IMR-90 (cell line): ENCODE results near the gene MATK. TPM values are rescaled to one million over a fixed set of nuclear protein-coding genes. Genes with fewer than 3 reads are reported as not detected.

Experiments
- ATAC-seq: fragments of 200-7000 bp; cut with Tn5 transposase; 2 replicates; pipeline ENCODE4 v1.9.1; 2020; ENCODE audit warnings: low read depth, mild to moderate bottlenecking, moderate library complexity
- BruUV-seq: library from RNA; stranded (reverse); fragments of 400-500 nt; replicated peaks from 2 replicates; lab custom pipeline; 2021; lab: Mats Ljungman, UMichigan
- CTCF ChIA-PET: fragments of 300-600 bp; formaldehyde crosslinking; extraction: SDS; loops from one replicate; lab custom pipeline; 2021; ENCODE audit warnings: antibody characterized with exemption; lab: Yijun Ruan, JAX
- POLR2A ChIA-PET: fragments of 300-600 bp; sonication (Branson Sonifier 250); formaldehyde crosslinking; loops from one replicate; lab custom pipeline; 2022; ENCODE audit warnings: antibody characterized with exemption; ENCODE audit not compliant: unreplicated experiment; lab: Charles Lee
- DNase-seq: peaks from one replicate; pipeline ENCODE4 v3.0.0; 2013
- H2AFZ ChIP-seq: replicated peaks from 2 replicates; pipeline ENCODE3; 2013; ENCODE audit warnings: low read length, mild to moderate bottlenecking; ENCODE audit not compliant: poor library complexity
- H2AK5ac ChIP-seq: 2 replicates; pipeline ENCODE4 v1.6.1; 2013; ENCODE audit warnings: low read depth, low read length, inconsistent platforms
- H2AK9ac ChIP-seq: replicated peaks from 2 replicates; pipeline ENCODE3; 2013; ENCODE audit warnings: mild to moderate bottlenecking, low read depth, low read length, moderate library complexity; ENCODE audit not compliant: poor library complexity
- H2BK120ac ChIP-seq: 2 replicates; pipeline ENCODE4 v1.6.1; 2013; ENCODE audit warnings: low read depth, low read length, inconsistent platforms
- H2BK15ac ChIP-seq: 3 replicates; pipeline ENCODE4 v1.6.1; 2013; ENCODE audit warnings: low read depth, low read length, inconsistent platforms
- H2BK20ac ChIP-seq: 2 replicates; pipeline ENCODE4 v1.6.1; 2013; ENCODE audit warnings: low read depth, mild to moderate bottlenecking, inconsistent platforms, low read length, moderate library complexity
- H2BK5ac ChIP-seq: 2 replicates; pipeline ENCODE4 v1.6.1; 2013; ENCODE audit warnings: mild to moderate bottlenecking, low read depth, low read length, inconsistent platforms; ENCODE audit not compliant: poor library complexity, severe bottlenecking
- H3K14ac ChIP-seq: replicated peaks from 2 replicates; pipeline ENCODE4 v1.6.1; 2013; ENCODE audit warnings: low read depth, low read length, inconsistent platforms
- H3K18ac ChIP-seq: 2 replicates; pipeline ENCODE4 v1.6.1; 2013; ENCODE audit warnings: low read depth, low read length, control low read depth
- H3K23ac ChIP-seq: 2 replicates; pipeline ENCODE4 v1.6.1; 2013; ENCODE audit warnings: low read depth, low read length, inconsistent platforms
- H3K27ac ChIP-seq: 2 replicates; pipeline ENCODE4 v1.5.1; 2013; ENCODE audit warnings: mild to moderate bottlenecking, control low read depth, low read length; ENCODE audit not compliant: insufficient read depth
- H3K27me3 ChIP-seq: 2 replicates; pipeline ENCODE4 v1.6.1; 2013; ENCODE audit warnings: low read length; ENCODE audit not compliant: control insufficient read depth, insufficient read depth
- H3K36me3 ChIP-seq: 2 replicates; pipeline ENCODE4 v1.6.1; 2013; ENCODE audit warnings: low read length, mixed read lengths; ENCODE audit not compliant: control insufficient read depth, insufficient read depth
- H3K4ac ChIP-seq: 2 replicates; pipeline ENCODE4 v1.6.1; 2013; ENCODE audit warnings: low read depth, low read length, inconsistent platforms
- H3K4me1 ChIP-seq: 2 replicates; pipeline ENCODE4 v1.6.1; 2013; ENCODE audit warnings: low read length, mixed read lengths; ENCODE audit not compliant: control insufficient read depth, insufficient read depth
- H3K4me2 ChIP-seq: 2 replicates; pipeline ENCODE4 v1.6.1; 2013; ENCODE audit warnings: low read depth, mild to moderate bottlenecking, control low read depth, low read length, moderate library complexity
- H3K4me3 ChIP-seq: 2 replicates; pipeline ENCODE4 v1.5.1; 2013; ENCODE audit warnings: low read depth, mild to moderate bottlenecking, control low read depth, low read length, moderate library complexity; ENCODE audit not compliant: insufficient read depth
- H3K56ac ChIP-seq: 2 replicates; pipeline ENCODE4 v1.6.1; 2013; ENCODE audit warnings: low read length, inconsistent platforms; ENCODE audit not compliant: insufficient read depth; ENCODE audit errors: extremely low read depth
- H3K79me1 ChIP-seq, 2 experiments: 2 replicates each; pipeline ENCODE4 v1.6.1; 2013; ENCODE audit warnings: low read length in 2 of 2, inconsistent platforms in 1 of 2, low read depth in 1 of 2
- H3K9ac ChIP-seq: 2 replicates; pipeline ENCODE4 v1.6.1; 2013; ENCODE audit warnings: low read depth, low read length, control low read depth
- H3K9me1 ChIP-seq: 2 replicates; pipeline ENCODE4 v1.6.1; 2013; ENCODE audit warnings: low read length, inconsistent platforms; ENCODE audit not compliant: insufficient read depth
- H3K9me3 ChIP-seq: 2 replicates; pipeline ENCODE4 v1.6.1; 2013; ENCODE audit warnings: low read length; ENCODE audit not compliant: control insufficient read depth, insufficient read depth
- H4K20me1 ChIP-seq: 2 replicates; pipeline ENCODE4 v1.6.1; 2013; ENCODE audit warnings: low read length, inconsistent platforms; ENCODE audit not compliant: insufficient read depth
- H4K5ac ChIP-seq: 2 replicates; pipeline ENCODE4 v1.6.1; 2013; ENCODE audit warnings: mild to moderate bottlenecking, low read depth, low read length, control low read depth
- H4K8ac ChIP-seq, 2 experiments: 2 replicates each; pipeline ENCODE4 v1.6.1; 2013; ENCODE audit warnings: low read depth in 2 of 2, low read length in 2 of 2, control low read depth in 1 of 2, inconsistent platforms in 1 of 2
- H4K91ac ChIP-seq: 2 replicates; pipeline ENCODE4 v1.6.1; 2013; ENCODE audit warnings: low read depth, low read length, inconsistent platforms; ENCODE audit not compliant: insufficient read depth
- BHLHE40 ChIP-seq: fragments of 150-350 bp; IDR thresholded peaks from 2 replicates; pipeline ENCODE4 v1.6.1; 2016; ENCODE audit warnings: mild to moderate bottlenecking, low read depth, low read length
- CEBPB ChIP-seq: IDR thresholded peaks from 2 replicates; pipeline ENCODE4 v1.6.1; 2012; ENCODE audit warnings: low read depth, low read length, improper control_type of control experiment
- CHD1 ChIP-seq: IDR thresholded peaks from 2 replicates; pipeline ENCODE4 v1.6.1; 2012; ENCODE audit warnings: low read depth, low read length, improper control_type of control experiment
- FOS ChIP-seq: fragments of 150-350 bp; IDR thresholded peaks from 2 replicates; pipeline ENCODE4 v1.6.1; 2016; ENCODE audit warnings: low read depth, low read length
- MAFK ChIP-seq: IDR thresholded peaks from 2 replicates; pipeline ENCODE4 v1.6.1; 2012; ENCODE audit warnings: low read depth, low read length, improper control_type of control experiment
- MAZ ChIP-seq: IDR thresholded peaks from 2 replicates; pipeline ENCODE4 v1.6.1; 2012; ENCODE audit warnings: low read depth, mild to moderate bottlenecking, low read length, improper control_type of control experiment, moderate library complexity, borderline replicate concordance
- MXI1 ChIP-seq: IDR thresholded peaks from 2 replicates; pipeline ENCODE4 v1.6.1; 2012; ENCODE audit warnings: low read depth, mild to moderate bottlenecking, low read length, moderate library complexity, borderline replicate concordance
- NFE2L2 ChIP-seq: fragments of 150-350 bp; IDR thresholded peaks from 2 replicates; pipeline ENCODE4 v1.6.1; 2016; ENCODE audit warnings: low read depth, mild to moderate bottlenecking, low read length
- POLR2A ChIP-seq: IDR thresholded peaks from 2 replicates; pipeline ENCODE4 v1.6.1; 2012; ENCODE audit warnings: mild to moderate bottlenecking, low read depth, low read length
- RAD21 ChIP-seq: IDR thresholded peaks from 2 replicates; pipeline ENCODE4 v1.6.1; 2012; ENCODE audit warnings: low read length, improper control_type of control experiment
- RCOR1 ChIP-seq: IDR thresholded peaks from 2 replicates; pipeline ENCODE4 v1.6.1; 2012; ENCODE audit warnings: mild to moderate bottlenecking, low read length, improper control_type of control experiment; ENCODE audit not compliant: insufficient replicate concordance
- RFX5 ChIP-seq: IDR thresholded peaks from 2 replicates; pipeline ENCODE4 v1.8.0; 2012; ENCODE audit warnings: low read depth, mild to moderate bottlenecking, low read length, moderate library complexity
- SMC3 ChIP-seq: fragments of 150-350 bp; IDR thresholded peaks from 2 replicates; pipeline ENCODE4 v1.6.1; 2016; ENCODE audit warnings: low read depth, mild to moderate bottlenecking, antibody characterized with exemption, low read length, moderate library complexity
- WGBS, 2 experiments: methylation state at CpG; one replicate each; pipeline versions ENCODE4 v1.1.5 to v1.1.7; 2013; ENCODE audit warnings: missing lambda C conversion rate in 2 of 2; ENCODE audit not compliant: insufficient read length in 1 of 2; ENCODE audit errors: extremely low coverage in 2 of 2; 5-methylcytosine and 5-hydroxymethylcytosine counted together
- dilution Hi-C: fragments of 300-500 bp; cut with HindIII; formaldehyde crosslinking; loops from one replicate; pipeline ENCODE4 v1.14.3; 2018; ENCODE audit warnings: low sequenced_read_pairs; ENCODE audit not compliant: unreplicated experiment
- in situ Hi-C: fragments of 300-500 bp; cut with MboI; formaldehyde crosslinking; loops from 3 replicates; pipeline ENCODE4 v1.14.3; 2019; ENCODE audit warnings: low sequenced_read_pairs, inconsistent platforms, mixed read lengths
- intact Hi-C: fragments of 100-400 bp; cut with micrococcal nuclease; formaldehyde crosslinking; loops from 2 replicates; pipeline ENCODE4 v1.10.0; 2022
- polyA plus RNA-seq, 3 experiments: library from polyadenylated mRNA; depleted of rRNA; stranded (reverse); fragments of >200 nt; gene quantifications; 2 replicates each; pipeline ENCODE4 v1.2.3, GENCODE V29; 2012; ENCODE audit warnings: low replicate concordance in 1 of 3
- total RNA-seq: library from RNA; depleted of rRNA; stranded (reverse); fragments of >200 nt; gene quantifications from 2 replicates; pipeline ENCODE4 v1.2.3, GENCODE V29; 2012
- TF ChIP-seq, protein P1 (sequence below): fragments of 150-350 bp; IDR thresholded peaks from 2 replicates; pipeline ENCODE4 v1.6.1; 2017; ENCODE audit warnings: mild to moderate bottlenecking, antibody characterized with exemption, low read length, low read depth
- TF ChIP-seq, protein P2 (sequence below): fragments of 150-350 bp; IDR thresholded peaks from 2 replicates; pipeline ENCODE4 v1.6.1; 2016; ENCODE audit warnings: low read depth, mild to moderate bottlenecking, low read length, moderate library complexity, borderline replicate concordance
- TF ChIP-seq, protein P3 (sequence below): conservative IDR thresholded peaks from 2 replicates; pipeline ENCODE4 v1.5.1; 2012; ENCODE audit warnings: mild to moderate bottlenecking, low read depth, low read length, improper control_type of control experiment

The MATK gene
- total and polyA plus RNA-seq, 2 of the 4 experiments (the other 2 are of a cell fraction), result not detected

DNA sequence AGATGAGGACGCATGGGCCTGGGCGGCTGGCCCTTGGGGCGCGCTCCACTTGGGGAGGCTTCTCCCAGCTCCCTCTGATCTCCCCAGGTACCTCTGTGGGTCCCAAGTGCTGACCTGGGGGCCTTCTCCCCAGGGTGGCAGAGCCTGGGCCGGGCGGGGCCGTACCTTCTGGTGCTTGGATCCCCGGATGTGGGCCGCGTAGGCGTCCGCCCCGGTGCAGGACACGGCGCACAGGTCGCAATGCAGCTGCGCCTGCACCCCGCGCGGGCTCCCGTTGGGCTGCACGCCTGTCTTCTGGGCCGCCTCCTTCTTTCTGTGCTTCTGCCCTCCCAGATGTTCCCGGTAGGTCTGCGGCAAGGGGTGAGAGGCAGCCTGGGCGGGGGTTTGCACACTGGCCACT lies 41.1 kb upstream of the MATK start:
- Histone ChIP-seq H2BK20ac (no peak overlapping the region), H3K79me1 (no peaks in the 10 kb centered on the region), H3K18ac (no peak overlapping the region), H2AK9ac (no peak overlapping the region), H2AFZ (no peak overlapping the region), H4K20me1 (no peaks in the 10 kb centered on the region), H4K5ac (no peak overlapping the region), H3K27me3 (peaks cover 26% of the 10 kb centered on the region), H2BK120ac (no peak overlapping the region), H3K9ac (no peak overlapping the region), H2BK15ac (no peak overlapping the region), H3K4me2 (no peak overlapping the region), H3K4me3 (no peak overlapping the region), H3K9me3 (no peaks in the 10 kb centered on the region), H3K23ac (no peak overlapping the region), H2AK5ac (no peak overlapping the region), H3K4ac (no peak overlapping the region), H3K36me3 (no peaks in the 10 kb centered on the region), H2BK5ac (no peak overlapping the region), H3K27ac (no peak overlapping the region), H3K9me1 (no peaks in the 10 kb centered on the region), H4K8ac (no peak overlapping the region), H3K56ac (no peak overlapping the region), H4K91ac (no peak overlapping the region), H3K4me1 (no peaks in the 10 kb centered on the region), H3K14ac (no peak overlapping the region)
- TF ChIP-seq RFX5 (no peak), RAD21 (no peak), BHLHE40 (no peak), RCOR1 (no peak), CEBPB (no peak), MAZ (no peak), MXI1 (no peak), SMC3 (no peak), MAFK (no peak), NFE2L2 (no peak), FOS (no peak), POLR2A (no peak), CHD1 (no peak)
- TF ChIP-seq, protein P1, sequence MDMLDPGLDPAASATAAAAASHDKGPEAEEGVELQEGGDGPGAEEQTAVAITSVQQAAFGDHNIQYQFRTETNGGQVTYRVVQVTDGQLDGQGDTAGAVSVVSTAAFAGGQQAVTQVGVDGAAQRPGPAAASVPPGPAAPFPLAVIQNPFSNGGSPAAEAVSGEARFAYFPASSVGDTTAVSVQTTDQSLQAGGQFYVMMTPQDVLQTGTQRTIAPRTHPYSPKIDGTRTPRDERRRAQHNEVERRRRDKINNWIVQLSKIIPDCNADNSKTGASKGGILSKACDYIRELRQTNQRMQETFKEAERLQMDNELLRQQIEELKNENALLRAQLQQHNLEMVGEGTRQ, result no peak
- TF ChIP-seq, protein P2, sequence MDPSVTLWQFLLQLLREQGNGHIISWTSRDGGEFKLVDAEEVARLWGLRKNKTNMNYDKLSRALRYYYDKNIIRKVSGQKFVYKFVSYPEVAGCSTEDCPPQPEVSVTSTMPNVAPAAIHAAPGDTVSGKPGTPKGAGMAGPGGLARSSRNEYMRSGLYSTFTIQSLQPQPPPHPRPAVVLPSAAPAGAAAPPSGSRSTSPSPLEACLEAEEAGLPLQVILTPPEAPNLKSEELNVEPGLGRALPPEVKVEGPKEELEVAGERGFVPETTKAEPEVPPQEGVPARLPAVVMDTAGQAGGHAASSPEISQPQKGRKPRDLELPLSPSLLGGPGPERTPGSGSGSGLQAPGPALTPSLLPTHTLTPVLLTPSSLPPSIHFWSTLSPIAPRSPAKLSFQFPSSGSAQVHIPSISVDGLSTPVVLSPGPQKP, result no peak
- TF ChIP-seq, protein P3, sequence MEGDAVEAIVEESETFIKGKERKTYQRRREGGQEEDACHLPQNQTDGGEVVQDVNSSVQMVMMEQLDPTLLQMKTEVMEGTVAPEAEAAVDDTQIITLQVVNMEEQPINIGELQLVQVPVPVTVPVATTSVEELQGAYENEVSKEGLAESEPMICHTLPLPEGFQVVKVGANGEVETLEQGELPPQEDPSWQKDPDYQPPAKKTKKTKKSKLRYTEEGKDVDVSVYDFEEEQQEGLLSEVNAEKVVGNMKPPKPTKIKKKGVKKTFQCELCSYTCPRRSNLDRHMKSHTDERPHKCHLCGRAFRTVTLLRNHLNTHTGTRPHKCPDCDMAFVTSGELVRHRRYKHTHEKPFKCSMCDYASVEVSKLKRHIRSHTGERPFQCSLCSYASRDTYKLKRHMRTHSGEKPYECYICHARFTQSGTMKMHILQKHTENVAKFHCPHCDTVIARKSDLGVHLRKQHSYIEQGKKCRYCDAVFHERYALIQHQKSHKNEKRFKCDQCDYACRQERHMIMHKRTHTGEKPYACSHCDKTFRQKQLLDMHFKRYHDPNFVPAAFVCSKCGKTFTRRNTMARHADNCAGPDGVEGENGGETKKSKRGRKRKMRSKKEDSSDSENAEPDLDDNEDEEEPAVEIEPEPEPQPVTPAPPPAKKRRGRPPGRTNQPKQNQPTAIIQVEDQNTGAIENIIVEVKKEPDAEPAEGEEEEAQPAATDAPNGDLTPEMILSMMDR, result no peak
- 88% methylated on average over 19 of the region's 26 CpGs; no CpG with 5 or more reads in 1 of the 2 experiments for WGBS, 2 experiments
- no peak for DNase-seq
- ATAC-seq, result no peak
- in situ Hi-C loops, result no loop called here
- POLR2A ChIA-PET, result no interaction called here
- CTCF ChIA-PET, result no interaction called here
- intact Hi-C loops, result no loop called here
- no TSS peak for BruUV-seq
- dilution Hi-C loops, result no loop called here
